GM19452 (cell line): ENCODE measurements around the gene GALT.

Experiments used
- ATAC-seq: cut with Tn5 transposase; IDR thresholded peaks from one replicate; pipeline ENCODE4 v1.9.1; 2021; ENCODE audit not compliant: unreplicated experiment

GALT gene

GRCh38 chr9:34651876-34652601, 5.6 kb downstream of the GALT start, which contains the start of gene IL11RA:
Gene IL11RA (plus strand): TSS chr9:34652185. CDS start chr9:34655218, 3,033 bp downstream.
- ATAC-seq: no peak

DNA sequence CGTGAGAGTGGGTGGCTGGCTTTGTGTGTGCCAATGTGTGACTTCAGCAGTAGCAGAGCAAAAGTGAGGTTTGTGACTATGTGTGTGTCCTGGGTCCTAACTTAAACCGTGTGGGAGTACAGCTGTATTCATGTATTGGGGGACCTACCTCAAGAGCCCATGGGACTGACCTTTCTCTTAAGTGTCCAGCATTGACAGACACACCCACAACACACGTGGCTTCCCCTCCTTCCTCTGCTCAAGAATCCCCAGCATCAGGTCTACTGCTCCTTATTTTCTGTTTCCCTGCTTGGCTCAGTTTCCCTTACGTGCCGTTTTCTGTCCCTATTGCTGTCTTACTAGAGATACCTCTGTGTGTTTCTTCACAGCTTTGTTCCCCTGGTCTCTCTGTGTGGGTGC, 6.1 kb downstream of the GALT start:
- ATAC-seq: no peak

GRCh38 chr9:34653151-34654072, 6.9 kb downstream of the GALT start:
- no peak for ATAC-seq

- no peak for ATAC-seq
These were observed 8.0 kb downstream of the GALT start for GRCh38 chr9:34654323-34655051.

GRCh38 chr9:34655394-34655793, 8.9 kb downstream of the GALT start:
- no peak for ATAC-seq

DNA sequence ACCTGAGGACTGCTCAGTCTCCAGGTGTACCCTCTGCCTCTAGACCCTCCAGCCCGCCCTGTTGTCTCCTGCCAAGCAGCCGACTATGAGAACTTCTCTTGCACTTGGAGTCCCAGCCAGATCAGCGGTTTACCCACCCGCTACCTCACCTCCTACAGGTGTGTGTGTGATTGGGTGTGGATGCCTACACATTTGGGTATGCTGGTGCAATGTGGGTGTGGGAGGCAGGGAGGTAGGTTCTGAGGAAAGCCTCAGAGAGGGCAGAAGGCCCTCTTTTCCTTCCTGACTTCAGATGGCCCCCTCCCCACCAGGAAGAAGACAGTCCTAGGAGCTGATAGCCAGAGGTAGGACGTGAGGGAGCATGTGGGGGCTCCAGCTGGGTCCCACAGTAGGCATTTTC, 10.5 kb downstream of the GALT start:
- no peak for ATAC-seq

DNA sequence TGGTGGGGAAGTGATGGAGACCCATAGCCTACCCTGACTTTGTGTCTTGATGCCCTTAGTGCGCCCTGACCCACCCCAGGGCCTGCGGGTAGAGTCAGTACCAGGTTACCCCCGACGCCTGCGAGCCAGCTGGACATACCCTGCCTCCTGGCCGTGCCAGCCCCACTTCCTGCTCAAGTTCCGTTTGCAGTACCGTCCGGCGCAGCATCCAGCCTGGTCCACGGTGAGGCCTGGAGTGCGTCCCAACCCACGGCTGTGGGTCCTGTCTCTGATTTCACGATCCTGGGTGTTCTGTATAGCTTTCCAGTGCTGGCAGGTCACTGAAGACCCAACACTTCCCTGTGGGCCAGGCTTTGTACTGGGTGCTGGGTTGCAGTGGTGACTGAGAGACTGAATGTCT, 12.0 kb downstream of the GALT start:
- no peak for ATAC-seq

GRCh38 chr9:34659592-34660253, 13.2 kb downstream of the GALT start:
- no peak for ATAC-seq

- no peak for ATAC-seq
These were observed 16.2 kb downstream of the GALT start, which contains the start of gene CCL27 for GRCh38 chr9:34662526-34663302. Gene CCL27 (minus strand): TSS chr9:34662657. CDS start chr9:34662633, 24 bp downstream.

- ATAC-seq: no peak
These were observed 16.8 kb downstream of the GALT start for GRCh38 chr9:34663303-34663605.

- peak; percentile 51 for ATAC-seq
These were observed 18.0 kb downstream of the GALT start for GRCh38 chr9:34664281-34665066.

DNA sequence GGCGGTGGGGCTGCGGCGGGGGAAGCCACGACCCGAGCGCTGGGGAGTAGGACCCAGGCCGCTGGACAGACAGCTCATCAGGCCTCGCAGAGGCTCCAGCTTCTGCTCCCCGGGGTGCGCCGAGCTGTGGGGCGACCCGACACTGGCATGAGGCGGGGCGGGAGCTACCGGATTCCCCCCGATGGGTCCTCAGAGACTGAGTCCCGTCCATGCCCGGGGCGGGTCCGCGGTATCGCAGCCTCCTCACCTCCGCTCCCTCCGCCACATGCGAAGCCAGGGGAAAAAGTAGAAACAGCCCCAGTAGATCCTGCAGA, 18.5 kb downstream of the GALT start:
- ATAC-seq: peak; percentile 23

DNA sequence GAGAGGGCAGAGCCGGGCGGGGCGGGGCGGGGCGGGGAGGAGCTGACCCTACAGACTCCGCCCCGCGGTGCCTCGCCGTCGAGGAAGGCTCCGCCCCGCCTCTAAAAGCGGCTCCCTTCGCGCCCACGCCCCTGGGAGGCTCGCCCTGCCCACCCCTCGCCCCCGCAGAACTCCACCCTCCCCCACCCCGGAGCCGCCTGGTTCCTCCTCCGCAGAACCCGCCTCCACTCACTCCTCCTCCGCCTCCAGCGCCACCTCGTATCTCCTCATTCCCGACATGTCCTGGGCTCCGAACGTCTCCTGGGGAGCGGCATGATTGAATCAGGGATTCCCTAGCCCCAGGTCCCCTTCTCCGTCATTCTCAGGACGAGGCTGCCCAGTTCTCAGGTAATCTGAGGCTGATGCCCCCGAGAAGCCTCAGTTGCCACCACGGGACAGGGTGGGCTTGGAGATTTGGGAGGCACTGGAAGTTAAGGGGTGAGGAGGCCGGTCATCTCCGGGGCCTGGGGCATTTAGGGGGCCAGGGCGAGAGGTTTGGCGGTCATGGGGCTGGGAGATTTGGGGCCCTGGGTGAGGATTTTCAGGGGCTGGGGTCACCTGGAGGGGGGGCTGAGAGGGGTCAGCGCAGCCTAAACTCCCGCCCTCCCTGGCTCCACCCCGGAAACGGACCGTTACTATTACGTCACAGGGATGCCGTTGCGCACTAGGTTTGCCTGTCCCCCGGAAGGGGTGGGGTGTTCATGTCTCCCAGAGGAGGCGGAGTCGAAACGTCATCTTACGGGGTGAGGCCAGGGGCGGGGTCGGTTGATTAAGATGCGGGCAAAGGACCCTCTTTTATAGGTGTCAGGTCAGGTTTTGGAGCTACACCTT, 19.1 kb downstream of the GALT start:
- ATAC-seq: peak; percentile 60

DNA sequence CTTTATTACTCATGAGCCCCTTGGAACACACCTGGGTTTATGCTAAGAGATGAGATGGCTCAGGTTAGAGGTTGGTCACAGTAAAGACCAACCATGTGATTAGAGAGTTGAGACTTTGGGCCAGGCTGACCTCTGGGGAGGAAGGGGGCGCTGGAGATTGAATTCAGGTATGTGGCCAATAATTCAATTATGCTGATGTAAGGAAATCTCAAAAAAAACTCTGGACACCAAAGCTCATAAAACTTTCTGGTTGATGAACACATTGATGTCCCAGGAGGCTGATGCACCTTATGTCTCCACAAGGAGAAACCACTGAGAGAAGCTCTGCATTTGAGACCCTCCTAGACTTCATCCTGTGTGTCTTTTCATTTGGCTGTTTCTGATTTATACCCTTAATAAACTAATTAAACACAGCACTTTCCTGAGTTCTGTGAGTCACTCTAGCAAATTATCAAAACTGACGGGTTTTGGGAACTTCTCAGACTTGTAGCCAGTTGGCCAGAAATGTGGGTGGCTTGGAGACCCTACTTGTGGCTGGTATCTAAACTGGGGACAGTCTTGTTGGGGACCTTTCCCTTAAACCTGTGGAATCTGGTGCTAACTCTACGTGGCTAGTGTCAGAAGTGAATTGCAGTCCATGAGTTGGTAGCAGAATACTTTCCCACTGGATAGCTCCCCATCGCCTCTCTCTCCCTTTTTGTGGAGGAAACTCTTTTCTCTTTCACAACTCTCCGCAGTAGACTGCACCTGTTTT, 23.5 kb downstream of the GALT start:
- no peak for ATAC-seq

DNA sequence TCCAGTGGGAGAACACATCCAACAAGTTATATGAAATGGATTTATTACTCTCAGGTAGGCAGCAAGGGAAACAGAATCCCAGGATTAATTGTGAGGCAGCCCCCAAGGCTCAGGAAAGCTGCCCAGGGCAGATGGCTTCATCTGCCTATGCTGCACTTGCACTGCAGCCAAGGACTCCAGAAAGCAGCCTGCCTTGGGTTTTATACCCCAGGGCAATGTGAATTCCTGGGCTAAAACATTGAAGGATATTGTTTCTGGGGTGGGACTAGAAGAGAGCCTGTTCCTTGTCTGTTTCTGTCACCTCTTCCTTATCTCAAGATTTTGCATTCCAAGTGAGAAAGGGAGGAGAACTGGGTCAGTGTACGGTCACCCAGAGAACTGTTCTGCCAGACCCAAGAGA, 24.8 kb downstream of the GALT start:
- ATAC-seq: no peak

DNA sequence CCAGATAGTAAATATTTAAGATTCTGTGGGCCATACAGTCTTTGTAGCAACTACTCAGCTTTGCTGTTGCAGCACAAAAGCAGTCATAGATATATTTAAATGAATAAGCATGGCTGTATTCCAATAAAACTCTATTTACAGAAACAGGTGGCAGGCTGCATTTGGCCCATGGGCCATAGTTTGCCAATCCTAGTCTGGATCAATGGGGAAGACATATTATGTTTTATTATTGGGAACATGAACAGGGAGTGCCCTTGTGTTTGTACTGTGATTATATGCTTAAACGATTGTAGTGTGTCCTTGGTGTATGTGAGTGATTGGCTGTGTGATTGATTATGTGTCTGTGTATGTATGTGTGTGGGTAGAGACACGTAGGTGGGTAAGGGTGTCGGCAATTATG, 28.0 kb downstream of the GALT start:
- ATAC-seq: no peak

DNA sequence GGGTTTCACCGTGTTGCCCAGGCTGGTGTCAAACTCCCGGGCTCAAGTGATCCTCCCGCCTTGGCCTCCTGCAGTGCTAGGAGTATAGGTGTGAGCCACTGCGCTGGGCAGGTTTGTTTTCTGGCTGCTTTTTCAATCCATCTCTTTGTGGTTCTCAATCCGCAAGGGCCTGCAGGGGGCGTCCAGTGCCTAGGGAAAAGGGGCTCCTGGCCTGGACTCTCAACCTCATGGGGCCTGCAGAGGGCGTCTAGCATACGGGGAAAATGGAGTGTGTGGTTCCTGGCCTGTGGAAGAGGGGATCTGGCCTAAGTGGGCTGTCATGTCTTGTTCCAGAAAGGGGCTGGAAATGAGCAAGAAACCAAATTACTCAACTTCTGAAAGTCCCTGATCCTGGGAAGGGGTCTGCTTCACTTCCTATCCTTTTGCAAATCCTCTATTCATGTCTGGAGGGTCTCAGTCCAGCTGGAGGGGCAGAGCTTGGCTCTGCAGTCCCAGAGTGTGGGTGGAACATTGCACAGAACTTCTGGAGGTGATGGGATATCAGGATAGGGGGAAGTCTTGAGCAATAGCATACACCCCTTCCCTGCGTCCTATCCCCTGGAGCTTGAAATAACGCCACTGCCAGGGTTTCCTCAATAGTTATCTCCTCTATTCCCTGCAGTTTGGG, 28.7 kb downstream of the GALT start:
- no peak for ATAC-seq
